ENCODE measurements around the gene MYO5B.

GRCh38 chr18:49856496-49856895 lies 338.5 kb downstream of the MYO5B start:
- TF ChIP-seq CREM (IDR thresholded peaks at IDR 0.05; ENCODE audit: low read depth) (no peak), RAD21 (IDR thresholded peaks at IDR 0.05; ENCODE audit: insufficient read depth, low read depth, low read length) (no peak), SIX5 (IDR thresholded peaks at IDR 0.05; ENCODE audit: low read depth, low read length, severe bottlenecking) (no peak), CTCF (IDR thresholded peaks at IDR 0.05 in 2 of 3, conservative IDR thresholded peaks at IDR 0.05 in 1 of 3; ENCODE audit: control insufficient read depth in 2 of 3, extremely low read depth in 1 of 3, insufficient read depth in 1 of 3, low read depth in 3 of 3, low read length in 3 of 3) (no peak), NR2C2 (IDR thresholded peaks at IDR 0.05; ENCODE audit: borderline replicate concordance, control insufficient read depth, insufficient read length, low read depth) (no peak), CHD4 (IDR thresholded peaks at IDR 0.05) (no peak)
